SIG-M5 (cell line): ENCODE data around the gene C11orf86.
"Not testable (repeated sequence)": the region's sequence is repeated elsewhere in the genome, so short reads cannot be mapped to it uniquely, and the experiment has no call there.

Source experiments
- DNase-seq: peaks from one replicate; lab custom pipeline; 2025; lab: John Stamatoyannopoulos, UW

The C11orf86 gene

GRCh38 chr11:66989360-66989759 is 14.3 kb downstream of the C11orf86 start:
- not testable (repeated sequence) for DNase-seq

- no peak for DNase-seq
These were observed 16.9 kb downstream of the C11orf86 start for GRCh38 chr11:66992041-66992440.

GRCh38 chr11:66996609-66997273 is 21.6 kb downstream of the C11orf86 start:
- no peak for DNase-seq

GRCh38 chr11:66999555-66999954 is 24.5 kb downstream of the C11orf86 start:
- no peak for DNase-seq

GRCh38 chr11:67001332-67001731 is 26.2 kb downstream of the C11orf86 start:
- DNase-seq, result no peak

- no peak for DNase-seq
These were observed 27.3 kb downstream of the C11orf86 start for GRCh38 chr11:67002297-67002913.

GRCh38 chr11:67002921-67003411 is 27.9 kb downstream of the C11orf86 start:
- DNase-seq, result no peak

- not testable (repeated sequence) for DNase-seq
These were observed 30.1 kb downstream of the C11orf86 start for GRCh38 chr11:67005200-67005599.

GRCh38 chr11:67006029-67006884 is 31.2 kb downstream of the C11orf86 start:
- DNase-seq, result no peak

GRCh38 chr11:67007126-67007525 is 32.0 kb downstream of the C11orf86 start:
- DNase-seq, result no peak

GRCh38 chr11:67010296-67010905 is 35.3 kb downstream of the C11orf86 start:
- DNase-seq, result no peak

- DNase-seq, result no peak
These were observed 38.5 kb downstream of the C11orf86 start for GRCh38 chr11:67013511-67014045.

GRCh38 chr11:67014343-67014742 is 39.2 kb downstream of the C11orf86 start:
- DNase-seq, result no peak

GRCh38 chr11:67015048-67015447 is 39.9 kb downstream of the C11orf86 start:
- no peak for DNase-seq

- no peak for DNase-seq
These were observed 41.4 kb downstream of the C11orf86 start for GRCh38 chr11:67016550-67016949.

GRCh38 chr11:67020949-67021348 is 45.8 kb downstream of the C11orf86 start:
- no peak for DNase-seq

GRCh38 chr11:67022341-67022933 is 47.3 kb downstream of the C11orf86 start:
- DNase-seq, result no peak

- no peak for DNase-seq
These were observed 48.2 kb downstream of the C11orf86 start, which contains the start of gene SYT12 for GRCh38 chr11:67022961-67023956. TSS of gene SYT12 (plus strand) at chr11:67023134. CDS start at chr11:67030145, 7,011 bp downstream.

- DNase-seq, result no peak
These were observed 48.9 kb downstream of the C11orf86 start for GRCh38 chr11:67023957-67024353.

GRCh38 chr11:67024410-67024809 is 49.3 kb downstream of the C11orf86 start:
- no peak for DNase-seq
